Omental fat pad (tissue), 4 donors: ENCODE data around the gene VAC14. TPM values are rescaled to one million over a fixed set of nuclear protein-coding genes. Genes with fewer than 3 reads are reported as not detected.

Experiments used
- ATAC-seq: fragments of 150-250 bp; one replicate; pipeline ENCODE4 v1.9.1; 2016; ENCODE audit warnings: mild to moderate bottlenecking, moderate library complexity; ENCODE audit not compliant: low FRiP score
- DNase-seq: peaks from one replicate; pipeline ENCODE4 v3.0.0-alpha.2; 2019; ENCODE audit warnings: low spot score
- total RNA-seq, 4 donors: library from RNA; depleted of rRNA; stranded (reverse); fragments of >200 nt; gene quantifications; one replicate each; pipeline ENCODE4 v1.1.0, GENCODE V29; 2016
- TF ChIP-seq, protein P1 (sequence below), 3 donors: fragments of 450-650 bp; IDR thresholded peaks; one replicate each; pipeline ENCODE4 v1.5.1; 2016 to 2017; ENCODE audit warnings: antibody characterized with exemption in 3 of 3, mild to moderate bottlenecking in 3 of 3, moderate library complexity in 2 of 3

The VAC14 gene
- total RNA-seq, 4 donors from 2014 or later, result 24.0 to 44.1 (median 35.0) TPM

DNA sequence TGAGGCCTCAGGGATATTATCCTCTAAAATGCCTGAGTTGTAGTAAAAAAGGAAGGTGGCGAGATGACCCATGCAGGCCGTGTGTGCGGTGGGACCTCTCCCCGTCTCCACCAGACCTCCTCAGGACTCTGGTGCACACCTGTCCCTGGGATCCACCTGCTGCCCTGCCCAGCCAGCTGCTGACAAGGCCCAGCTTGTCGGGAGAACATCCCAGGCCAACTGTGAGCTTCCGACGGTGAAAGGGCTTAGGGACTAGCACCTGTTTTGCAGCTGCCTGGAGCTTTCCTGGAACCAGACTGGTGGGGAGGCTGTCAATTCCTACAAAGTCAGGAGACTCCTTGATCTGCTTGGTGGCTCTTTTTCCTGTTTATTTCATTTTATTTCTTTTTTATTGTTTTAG, 143.0 kb downstream of the VAC14 start:
- ATAC-seq (no peak), DNase-seq (no peak)
- TF ChIP-seq, protein P1, sequence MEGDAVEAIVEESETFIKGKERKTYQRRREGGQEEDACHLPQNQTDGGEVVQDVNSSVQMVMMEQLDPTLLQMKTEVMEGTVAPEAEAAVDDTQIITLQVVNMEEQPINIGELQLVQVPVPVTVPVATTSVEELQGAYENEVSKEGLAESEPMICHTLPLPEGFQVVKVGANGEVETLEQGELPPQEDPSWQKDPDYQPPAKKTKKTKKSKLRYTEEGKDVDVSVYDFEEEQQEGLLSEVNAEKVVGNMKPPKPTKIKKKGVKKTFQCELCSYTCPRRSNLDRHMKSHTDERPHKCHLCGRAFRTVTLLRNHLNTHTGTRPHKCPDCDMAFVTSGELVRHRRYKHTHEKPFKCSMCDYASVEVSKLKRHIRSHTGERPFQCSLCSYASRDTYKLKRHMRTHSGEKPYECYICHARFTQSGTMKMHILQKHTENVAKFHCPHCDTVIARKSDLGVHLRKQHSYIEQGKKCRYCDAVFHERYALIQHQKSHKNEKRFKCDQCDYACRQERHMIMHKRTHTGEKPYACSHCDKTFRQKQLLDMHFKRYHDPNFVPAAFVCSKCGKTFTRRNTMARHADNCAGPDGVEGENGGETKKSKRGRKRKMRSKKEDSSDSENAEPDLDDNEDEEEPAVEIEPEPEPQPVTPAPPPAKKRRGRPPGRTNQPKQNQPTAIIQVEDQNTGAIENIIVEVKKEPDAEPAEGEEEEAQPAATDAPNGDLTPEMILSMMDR (IDR thresholded peaks at IDR 0.05), result no peak

DNA sequence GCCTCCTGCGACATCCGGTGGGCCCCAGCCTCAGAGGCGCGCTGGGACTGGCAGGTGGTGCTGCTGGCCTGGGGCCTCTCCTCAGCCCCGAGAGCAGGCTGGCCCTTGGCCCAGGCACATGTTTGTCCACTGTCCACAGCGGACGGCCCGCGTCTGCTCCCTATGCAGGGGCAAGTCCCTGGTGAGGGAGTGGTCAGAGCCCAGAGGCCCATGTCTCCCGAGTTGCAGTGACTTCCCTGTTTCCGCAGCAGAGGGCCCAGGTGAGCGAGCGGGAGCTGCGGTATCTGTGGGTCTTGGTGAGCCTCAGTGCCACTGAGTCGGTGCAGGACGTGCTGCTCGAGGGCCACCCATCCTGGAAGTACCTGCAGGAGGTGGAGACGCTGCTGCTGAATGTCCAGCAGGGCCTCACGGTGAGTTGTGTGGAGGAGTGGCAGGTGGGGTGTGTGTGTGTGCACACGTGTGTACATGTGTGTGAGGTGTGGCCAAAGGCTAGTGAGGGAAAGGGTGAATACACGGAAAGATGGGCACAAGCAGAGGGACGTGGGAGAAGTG, 144.2 kb downstream of the VAC14 start:
- no peak for DNase-seq
- no peak for ATAC-seq

DNA sequence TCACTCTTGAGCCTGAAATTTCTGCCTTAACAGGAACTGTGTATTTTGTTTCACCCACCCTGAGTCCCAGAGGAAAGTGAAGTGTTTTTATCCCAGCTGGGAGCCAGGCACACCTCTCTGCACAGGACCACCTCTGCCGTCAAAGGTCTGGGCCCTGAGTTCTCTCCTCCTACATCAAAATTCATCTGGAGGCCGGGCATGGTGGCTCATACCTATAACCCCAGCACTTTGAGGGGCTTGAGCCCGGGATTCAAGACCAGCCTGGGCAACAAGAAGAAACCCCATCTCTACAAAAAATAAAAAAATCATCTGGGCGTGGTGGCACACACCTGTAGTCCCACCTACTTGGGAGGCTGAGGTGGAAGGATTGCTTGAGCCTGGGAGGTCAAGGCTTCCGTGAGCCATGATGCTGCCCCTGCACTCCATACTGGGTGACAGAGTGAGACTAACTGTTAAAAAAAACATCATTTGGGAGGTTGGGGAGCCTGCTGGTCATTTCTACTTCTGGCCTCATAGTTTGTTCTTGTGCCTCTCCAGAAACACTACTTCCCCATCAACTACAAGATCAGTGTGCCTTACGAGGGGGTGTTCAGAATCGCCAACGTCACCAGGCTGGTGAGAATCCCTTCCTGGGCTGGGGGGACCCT, 144.8 kb downstream of the VAC14 start:
- TF ChIP-seq, protein P1 (IDR thresholded peaks at IDR 0.05), result no peak
- no peak for DNase-seq
- ATAC-seq, result no peak

More for the DNA sequence above, 144.2 kb downstream of the VAC14 start:
- TF ChIP-seq, protein P1 (IDR thresholded peaks at IDR 0.05), result no peak

DNA sequence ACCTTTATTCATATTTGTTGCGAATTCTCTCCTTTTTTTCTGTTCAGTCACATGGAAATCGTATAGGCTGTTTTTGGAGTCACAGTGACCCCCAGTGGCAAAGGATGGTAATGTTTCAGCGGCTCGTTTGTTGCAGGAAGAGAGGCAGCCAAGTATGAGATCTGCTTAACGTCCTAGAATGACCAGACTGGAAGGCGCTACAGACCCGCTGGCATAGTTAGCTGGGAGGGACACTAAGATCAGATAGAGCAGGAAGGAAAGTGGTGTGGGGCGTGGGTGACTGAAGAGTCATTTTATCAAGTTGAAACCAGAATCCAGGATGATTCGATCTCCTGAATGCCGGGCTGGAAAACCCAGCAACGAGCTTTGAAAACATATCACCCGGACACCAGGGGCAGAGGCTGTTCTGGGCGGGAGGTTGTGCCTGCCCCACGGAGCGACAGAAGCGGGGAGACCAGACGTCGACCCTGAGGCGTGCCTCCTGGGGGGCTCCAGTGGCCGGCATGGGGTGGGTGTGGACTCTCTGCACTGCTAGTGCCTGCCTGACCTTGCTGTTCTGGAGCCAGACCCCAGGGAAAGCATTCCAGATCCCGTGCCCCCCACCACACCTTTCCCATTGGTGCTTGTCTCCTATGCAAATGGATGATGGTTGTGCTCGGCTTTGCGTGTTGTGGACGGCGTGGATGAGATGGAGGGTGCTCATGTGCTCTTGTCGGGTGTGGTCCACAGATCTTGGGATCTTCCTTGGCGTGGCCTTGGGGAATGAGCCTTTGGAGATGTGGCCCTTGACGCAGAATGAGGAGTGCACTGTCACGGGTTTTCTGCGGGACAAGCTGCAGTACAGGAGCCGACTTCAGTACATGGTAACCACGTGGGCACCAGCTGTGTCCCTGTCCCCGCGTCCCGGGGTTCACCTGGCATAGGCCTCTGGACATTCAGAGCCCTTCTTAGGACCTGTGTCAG, 146.9 kb downstream of the VAC14 start:
- TF ChIP-seq, protein P1 (IDR thresholded peaks at IDR 0.05), result peak in 2 of 3 donors; percentile 86 to 87
- DNase-seq (peak; percentile 70), ATAC-seq (peak; percentile 81)

DNA sequence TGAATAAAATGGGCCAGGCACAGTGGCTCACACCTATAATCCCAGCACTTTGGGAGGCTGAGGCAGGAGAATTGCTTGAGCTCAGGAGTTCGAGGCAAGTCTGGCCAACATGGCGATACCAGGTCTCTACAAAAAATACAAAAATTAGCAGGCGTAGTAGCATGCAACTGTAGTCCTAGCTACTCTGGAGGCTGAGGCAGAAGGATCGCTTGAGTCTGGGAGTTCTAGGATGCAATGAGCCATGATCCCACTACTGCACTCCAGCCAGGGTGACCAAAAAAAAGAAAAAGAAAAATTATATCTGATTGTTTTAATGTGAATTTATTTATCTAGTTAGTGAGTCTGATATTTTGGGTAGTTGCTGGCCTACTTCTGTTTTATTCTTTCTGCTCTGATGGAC, 147.6 kb downstream of the VAC14 start:
- TF ChIP-seq, protein P1 (IDR thresholded peaks at IDR 0.05), result no peak
- ATAC-seq, result no peak
- no peak for DNase-seq

DNA sequence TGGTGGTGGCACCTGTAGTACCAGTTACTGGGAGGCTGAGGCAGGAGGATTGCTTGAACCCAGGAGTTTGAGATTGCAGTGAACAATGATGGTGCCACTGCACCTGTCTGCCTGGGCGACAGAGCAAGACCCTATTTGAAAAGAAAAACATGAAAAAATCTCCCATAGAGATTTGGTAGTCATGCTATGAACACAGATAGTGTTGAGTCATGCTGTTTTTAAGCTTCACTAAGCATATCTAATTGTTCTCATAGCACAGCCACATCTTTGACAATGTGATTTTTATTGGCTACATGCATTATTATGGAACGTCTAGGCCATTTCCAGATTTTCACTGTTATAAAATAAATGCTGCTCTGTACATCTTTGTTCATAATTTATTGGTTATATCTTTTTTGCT, 148.6 kb downstream of the VAC14 start:
- DNase-seq (no peak), ATAC-seq (no peak)
- TF ChIP-seq, protein P1 (IDR thresholded peaks at IDR 0.05), result no peak
